CD8-positive, alpha-beta memory T cell (primary cell): ENCODE data around the gene PHACTR4. TPM values are rescaled to one million over a fixed set of nuclear protein-coding genes. Genes with fewer than 3 reads are reported as not detected.
"Not testable (repeated sequence)": the region's sequence is repeated elsewhere in the genome, so short reads cannot be mapped to it uniquely, and the experiment has no call there.

Experiments
- CTCF ChIA-PET: fragments of 350-600 bp; sonication (Branson Sonifier 250); formaldehyde crosslinking; loops from one replicate; lab custom pipeline; 2021; ENCODE audit warnings: antibody characterized with exemption; lab: Charles Lee
- POLR2A ChIA-PET: fragments of 350-600 bp; sonication (Branson Sonifier 250); formaldehyde crosslinking; loops from one replicate; lab custom pipeline; 2021; ENCODE audit warnings: antibody characterized with exemption; lab: Charles Lee
- DNase-seq, 5 donors: peaks; one replicate each; pipeline versions ENCODE4 v3.0.0 to v3.0.0-alpha.2; 2020 to 2022; ENCODE audit warnings: mixed read lengths in 1 of 5
- H3K27ac ChIP-seq: one replicate; pipeline ENCODE4 v1.7.0; 2013; ENCODE audit warnings: low read depth, mild to moderate bottlenecking, low read length, moderate library complexity
- H3K27me3 ChIP-seq: 2 replicates; pipeline ENCODE4 v1.7.0; 2013; ENCODE audit warnings: low read length, mild to moderate bottlenecking; ENCODE audit not compliant: insufficient read depth, poor library complexity, severe bottlenecking
- H3K36me3 ChIP-seq: 2 replicates; pipeline ENCODE4 v1.7.0; 2013; ENCODE audit warnings: mild to moderate bottlenecking, low read length, moderate library complexity; ENCODE audit not compliant: insufficient read depth
- H3K4me1 ChIP-seq: 2 replicates; pipeline ENCODE4 v1.7.0; 2013; ENCODE audit warnings: mild to moderate bottlenecking, low read length, moderate library complexity; ENCODE audit not compliant: insufficient read depth
- H3K4me3 ChIP-seq: 2 replicates; pipeline ENCODE4 v1.7.0; 2013; ENCODE audit warnings: mild to moderate bottlenecking, low read length
- H3K9me3 ChIP-seq: 2 replicates; pipeline ENCODE4 v1.7.0; 2013; ENCODE audit warnings: mild to moderate bottlenecking, low read length
- H3K27ac Mint-ChIP-seq, 8 donors: one replicate each; pipeline ENCODE4 v1.8.0; 2020 to 2021; ENCODE audit warnings: mixed read lengths in 8 of 8, mild to moderate bottlenecking in 6 of 8, inconsistent platforms in 3 of 8, moderate library complexity in 3 of 8
- H3K27me3 Mint-ChIP-seq, 2 donors: one replicate each; pipeline ENCODE4 v1.8.0; 2020 to 2021; ENCODE audit warnings: mixed read lengths in 2 of 2, mild to moderate bottlenecking in 1 of 2, moderate library complexity in 1 of 2
- H3K36me3 Mint-ChIP-seq, 3 donors: one replicate each; pipeline ENCODE4 v1.8.0; 2020 to 2021; ENCODE audit warnings: mixed read lengths in 3 of 3, inconsistent platforms in 1 of 3, mild to moderate bottlenecking in 1 of 3
- H3K4me1 Mint-ChIP-seq, 3 donors: one replicate each; pipeline ENCODE4 v1.8.0; 2020 to 2021; ENCODE audit warnings: mixed read lengths in 3 of 3, inconsistent platforms in 1 of 3, mild to moderate bottlenecking in 1 of 3
- H3K4me3 Mint-ChIP-seq, 7 donors: one replicate each; pipeline ENCODE4 v1.8.0; 2020 to 2021; ENCODE audit warnings: mixed read lengths in 7 of 7, mild to moderate bottlenecking in 6 of 7, moderate library complexity in 4 of 7, inconsistent platforms in 2 of 7
- H3K9me3 Mint-ChIP-seq, 5 donors: one replicate each; pipeline ENCODE4 v1.8.0; 2020 to 2022; ENCODE audit warnings: mixed read lengths in 5 of 5, mild to moderate bottlenecking in 3 of 5, moderate library complexity in 2 of 5, inconsistent platforms in 1 of 5
- polyA plus RNA-seq: library from polyadenylated mRNA; unstranded; fragments of 300-500 nt; fragmentation: Illumina TruSeq; gene quantifications from one replicate; pipeline ENCODE4 v1.2.3, GENCODE V29; 2021
- total RNA-seq, 2 experiments: library from RNA; stranded (reverse); gene quantifications; one replicate each; pipeline ENCODE4 v1.2.3, GENCODE V29; 2021

Gene PHACTR4
- total and polyA plus RNA-seq, 3 experiments from 2014 or later = 23.2 to 24.4 (median 24.1) TPM

- H3K27ac Mint-ChIP-seq = peak overlapping the region in 1 of 8 donors; percentile 76
- H3K9me3 Mint-ChIP-seq, CTCF ChIA-PET, H3K27me3 Mint-ChIP-seq, POLR2A ChIA-PET, H3K36me3 Mint-ChIP-seq, H3K4me1 Mint-ChIP-seq, H3K9me3 ChIP-seq, DNase-seq, H3K4me1 ChIP-seq, H3K36me3 ChIP-seq, H3K4me3 ChIP-seq, H3K4me3 Mint-ChIP-seq, H3K27me3 ChIP-seq: not testable (repeated sequence)
- H3K27ac ChIP-seq = peak overlapping the region; percentile 39
These were observed 155.6 kb downstream of the PHACTR4 start for GRCh38 chr1:28525002-28525642.

- no peaks in the 10 kb centered on the region for H3K27me3 Mint-ChIP-seq
- H3K4me1 Mint-ChIP-seq = peaks cover 0 to 3% (median 0%) of the 10 kb centered on the region in 3 donors
- ChIA-PET CTCF (no interaction called here), POLR2A (no interaction called here)
- Histone ChIP-seq H3K36me3 (peaks cover 2% of the 10 kb centered on the region), H3K4me1 (no peaks in the 10 kb centered on the region), H3K27me3 (no peaks in the 10 kb centered on the region), H3K27ac (no peak overlapping the region), H3K9me3 (no peaks in the 10 kb centered on the region), H3K4me3 (no peak overlapping the region)
- peaks cover 0 to 14% (median 5%) of the 10 kb centered on the region in 3 donors for H3K36me3 Mint-ChIP-seq
- DNase-seq = no peak
- H3K27ac Mint-ChIP-seq = no peak overlapping the region
- no peak overlapping the region for H3K4me3 Mint-ChIP-seq
- no peaks in the 10 kb centered on the region for H3K9me3 Mint-ChIP-seq
These were observed 157.3 kb downstream of the PHACTR4 start for GRCh38 chr1:28526886-28527285.

GRCh38 chr1:28530456-28530855 lies 160.9 kb downstream of the PHACTR4 start:
- no peak for DNase-seq
- Mint-ChIP-seq H3K36me3 (peaks cover 0 to 30% (median 6%) of the 10 kb centered on the region in 3 donors), H3K27me3 (no peaks in the 10 kb centered on the region), H3K4me1 (no peaks in the 10 kb centered on the region), H3K27ac (no peak overlapping the region), H3K9me3 (no peaks in the 10 kb centered on the region), H3K4me3 (no peak overlapping the region)
- POLR2A ChIA-PET = no interaction called here
- H3K27me3 ChIP-seq = no peaks in the 10 kb centered on the region
- CTCF ChIA-PET = no interaction called here
- H3K4me1 ChIP-seq = no peaks in the 10 kb centered on the region
- H3K27ac ChIP-seq = no peak overlapping the region
- no peaks in the 10 kb centered on the region for H3K9me3 ChIP-seq
- peaks cover 4% of the 10 kb centered on the region for H3K36me3 ChIP-seq
- no peak overlapping the region for H3K4me3 ChIP-seq

GRCh38 chr1:28534671-28535070 lies 165.1 kb downstream of the PHACTR4 start:
- Histone ChIP-seq H3K36me3 (peaks cover 19% of the 10 kb centered on the region), H3K4me1 (no peaks in the 10 kb centered on the region), H3K4me3 (no peak overlapping the region), H3K27ac (no peak overlapping the region), H3K9me3 (no peaks in the 10 kb centered on the region), H3K27me3 (no peaks in the 10 kb centered on the region)
- H3K27ac Mint-ChIP-seq = no peak overlapping the region
- ChIA-PET CTCF (no interaction called here), POLR2A (no interaction called here)
- no peaks in the 10 kb centered on the region for H3K9me3 Mint-ChIP-seq
- peaks cover 0 to 54% (median 8%) of the 10 kb centered on the region in 3 donors for H3K36me3 Mint-ChIP-seq
- peaks cover 0 to 1% of the 10 kb centered on the region in 2 donors for H3K27me3 Mint-ChIP-seq
- DNase-seq = no peak
- H3K4me1 Mint-ChIP-seq = no peaks in the 10 kb centered on the region
- no peak overlapping the region for H3K4me3 Mint-ChIP-seq

GRCh38 chr1:28535180-28535579 lies 165.6 kb downstream of the PHACTR4 start:
- Mint-ChIP-seq H3K36me3 (peaks cover 0 to 50% (median 8%) of the 10 kb centered on the region in 3 donors), H3K4me3 (no peak overlapping the region), H3K9me3 (no peaks in the 10 kb centered on the region), H3K27me3 (peaks cover 0 to 1% of the 10 kb centered on the region in 2 donors), H3K27ac (peak overlapping the region in 1 of 8 donors; percentile 38), H3K4me1 (no peaks in the 10 kb centered on the region)
- H3K4me1 ChIP-seq = no peaks in the 10 kb centered on the region
- H3K4me3 ChIP-seq = no peak overlapping the region
- no peak for DNase-seq
- H3K36me3 ChIP-seq = peaks cover 19% of the 10 kb centered on the region
- no peaks in the 10 kb centered on the region for H3K9me3 ChIP-seq
- no peak overlapping the region for H3K27ac ChIP-seq
- ChIA-PET POLR2A (no interaction called here), CTCF (no interaction called here)
- H3K27me3 ChIP-seq = no peaks in the 10 kb centered on the region

- POLR2A ChIA-PET = no interaction called here
- Histone ChIP-seq H3K4me1 (no peaks in the 10 kb centered on the region), H3K27me3 (no peaks in the 10 kb centered on the region), H3K36me3 (peaks cover 15% of the 10 kb centered on the region), H3K9me3 (no peaks in the 10 kb centered on the region), H3K27ac (no peak overlapping the region), H3K4me3 (no peak overlapping the region)
- Mint-ChIP-seq H3K27me3 (peaks cover 0 to 1% of the 10 kb centered on the region in 2 donors), H3K4me1 (no peaks in the 10 kb centered on the region), H3K36me3 (peaks cover 0 to 36% (median 3%) of the 10 kb centered on the region in 3 donors), H3K9me3 (no peaks in the 10 kb centered on the region), H3K4me3 (no peak overlapping the region), H3K27ac (peak overlapping the region in 1 of 8 donors; percentile 68)
- CTCF ChIA-PET = interaction anchor here (0.9 kb wide), 1 partner anchor 198 kb away, joined by 3 read pairs; no protein-coding TSS in a partner anchor
- no peak for DNase-seq
These were observed 168.1 kb downstream of the PHACTR4 start for GRCh38 chr1:28537457-28538199.

GRCh38 chr1:28538286-28538685 lies 168.7 kb downstream of the PHACTR4 start:
- Mint-ChIP-seq H3K4me3 (no peak overlapping the region), H3K27me3 (peaks cover 0 to 1% of the 10 kb centered on the region in 2 donors), H3K27ac (peak overlapping the region in 4 of 8 donors; percentile 22 to 68 (median 64)), H3K36me3 (peaks cover 0 to 35% (median 3%) of the 10 kb centered on the region in 3 donors), H3K4me1 (no peaks in the 10 kb centered on the region), H3K9me3 (no peaks in the 10 kb centered on the region)
- ChIA-PET POLR2A (no interaction called here), CTCF (interaction anchor here (0.9 kb wide), 1 partner anchor 197 kb away, joined by 3 read pairs; no protein-coding TSS in a partner anchor)
- Histone ChIP-seq H3K9me3 (no peaks in the 10 kb centered on the region), H3K27ac (no peak overlapping the region), H3K4me3 (no peak overlapping the region), H3K27me3 (no peaks in the 10 kb centered on the region), H3K4me1 (no peaks in the 10 kb centered on the region), H3K36me3 (peaks cover 15% of the 10 kb centered on the region)
- no peak for DNase-seq

- H3K36me3 ChIP-seq = peaks cover 13% of the 10 kb centered on the region
- DNase-seq = no peak
- no peak overlapping the region for H3K27ac Mint-ChIP-seq
- POLR2A ChIA-PET = no interaction called here
- H3K27me3 Mint-ChIP-seq = peaks cover 0 to 1% of the 10 kb centered on the region in 2 donors
- H3K36me3 Mint-ChIP-seq = peaks cover 0 to 24% (median 0%) of the 10 kb centered on the region in 3 donors
- H3K4me1 ChIP-seq = no peaks in the 10 kb centered on the region
- H3K27me3 ChIP-seq = no peaks in the 10 kb centered on the region
- CTCF ChIA-PET = interaction anchor here (2.0 kb wide), 1 partner anchor 13 kb away, joined by 4 read pairs; the partner anchor contains the start of gene TRNAU1AP
- no peaks in the 10 kb centered on the region for H3K4me1 Mint-ChIP-seq
- H3K27ac ChIP-seq = no peak overlapping the region
- H3K4me3 Mint-ChIP-seq = no peak overlapping the region
- no peaks in the 10 kb centered on the region for H3K9me3 ChIP-seq
- H3K9me3 Mint-ChIP-seq = no peaks in the 10 kb centered on the region
- H3K4me3 ChIP-seq = no peak overlapping the region
These were observed 171.1 kb downstream of the PHACTR4 start for GRCh38 chr1:28540651-28541050.
